HG03025 (cell line): Measurements from ENCODE around the gene RDH14.

Experiments used
- ATAC-seq: cut with Tn5 transposase; IDR thresholded peaks from one replicate; pipeline ENCODE4 v1.9.1; 2021; ENCODE audit warnings: mild to moderate bottlenecking, moderate library complexity; ENCODE audit not compliant: unreplicated experiment, low FRiP score

RDH14 gene, protein sequence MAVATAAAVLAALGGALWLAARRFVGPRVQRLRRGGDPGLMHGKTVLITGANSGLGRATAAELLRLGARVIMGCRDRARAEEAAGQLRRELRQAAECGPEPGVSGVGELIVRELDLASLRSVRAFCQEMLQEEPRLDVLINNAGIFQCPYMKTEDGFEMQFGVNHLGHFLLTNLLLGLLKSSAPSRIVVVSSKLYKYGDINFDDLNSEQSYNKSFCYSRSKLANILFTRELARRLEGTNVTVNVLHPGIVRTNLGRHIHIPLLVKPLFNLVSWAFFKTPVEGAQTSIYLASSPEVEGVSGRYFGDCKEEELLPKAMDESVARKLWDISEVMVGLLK

DNA sequence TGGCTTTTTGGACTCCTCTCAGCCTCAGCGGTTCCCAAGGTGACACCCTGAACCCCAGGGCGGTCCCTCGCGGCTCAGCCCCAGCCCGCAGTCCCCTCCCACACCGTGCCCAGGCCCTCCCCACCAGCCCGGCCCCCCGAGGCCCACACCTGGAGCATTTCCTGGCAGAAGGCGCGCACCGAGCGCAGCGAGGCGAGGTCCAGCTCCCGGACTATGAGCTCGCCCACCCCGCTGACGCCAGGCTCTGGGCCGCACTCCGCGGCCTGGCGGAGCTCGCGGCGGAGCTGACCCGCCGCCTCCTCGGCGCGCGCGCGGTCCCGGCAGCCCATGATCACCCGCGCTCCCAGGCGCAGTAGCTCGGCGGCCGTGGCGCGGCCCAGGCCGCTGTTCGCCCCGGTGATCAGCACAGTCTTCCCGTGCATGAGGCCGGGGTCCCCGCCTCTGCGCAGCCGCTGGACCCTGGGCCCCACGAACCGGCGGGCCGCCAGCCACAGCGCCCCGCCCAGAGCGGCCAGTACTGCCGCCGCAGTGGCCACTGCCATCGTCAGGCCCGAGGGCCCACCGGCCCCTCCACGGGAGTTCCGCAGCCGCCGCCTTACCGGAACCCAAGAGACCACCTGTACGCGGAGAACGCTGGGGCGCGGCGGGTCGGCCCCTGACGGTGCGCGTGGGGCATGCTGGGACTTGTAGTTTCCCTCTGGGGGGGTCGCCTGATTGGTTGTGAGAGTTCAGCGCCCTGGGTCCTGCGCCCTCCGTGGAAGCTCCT lies at the start of gene RDH14:
RDH14 (minus strand) TSS at position 623 of the 766 bp plus-strand sequence; CDS start at position 542, 81 bp downstream.
- ATAC-seq = peak; percentile 97

GRCh38 chr2:18610090-18610489 lies 49.6 kb upstream of the RDH14 start:
- no peak for ATAC-seq

DNA sequence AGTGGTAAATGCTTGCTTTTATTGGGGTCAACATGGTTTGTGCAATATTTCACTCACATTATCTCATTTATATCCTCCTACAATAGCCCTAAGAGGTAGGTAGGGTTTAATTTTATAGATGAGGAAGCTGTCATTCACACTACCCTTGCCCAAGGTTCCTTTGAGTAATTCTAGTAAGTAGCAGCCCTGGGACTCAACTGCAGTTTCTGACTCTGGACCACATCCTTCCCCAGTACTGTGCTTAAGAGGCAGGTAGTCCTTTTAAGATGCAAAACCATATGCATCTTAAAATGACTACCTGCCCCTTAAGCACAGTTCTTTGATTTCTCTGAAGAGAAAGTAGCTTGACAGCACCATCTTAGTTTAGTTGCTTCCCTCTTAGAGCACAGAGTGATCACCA lies 44.7 kb upstream of the RDH14 start:
- ATAC-seq = no peak

DNA sequence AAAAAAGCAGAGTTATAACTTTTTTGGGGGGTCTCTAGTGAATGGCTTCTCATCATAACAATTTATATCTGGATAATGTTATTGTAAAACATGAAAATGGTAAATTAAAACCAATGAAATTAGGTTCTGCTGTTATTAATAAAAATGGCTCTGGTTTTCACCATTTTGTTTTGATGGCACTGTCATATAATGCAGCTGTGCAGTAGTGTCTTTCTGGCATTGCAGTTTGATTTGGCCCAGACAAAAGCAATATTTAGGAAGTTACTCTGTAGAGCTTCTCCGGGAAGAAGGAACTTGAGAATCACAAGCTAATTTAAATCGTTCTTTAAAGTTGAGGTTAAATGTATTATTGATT lies 44.1 kb upstream of the RDH14 start:
- no peak for ATAC-seq

- ATAC-seq = no peak
These were observed 43.5 kb upstream of the RDH14 start for GRCh38 chr2:18603854-18604530.

DNA sequence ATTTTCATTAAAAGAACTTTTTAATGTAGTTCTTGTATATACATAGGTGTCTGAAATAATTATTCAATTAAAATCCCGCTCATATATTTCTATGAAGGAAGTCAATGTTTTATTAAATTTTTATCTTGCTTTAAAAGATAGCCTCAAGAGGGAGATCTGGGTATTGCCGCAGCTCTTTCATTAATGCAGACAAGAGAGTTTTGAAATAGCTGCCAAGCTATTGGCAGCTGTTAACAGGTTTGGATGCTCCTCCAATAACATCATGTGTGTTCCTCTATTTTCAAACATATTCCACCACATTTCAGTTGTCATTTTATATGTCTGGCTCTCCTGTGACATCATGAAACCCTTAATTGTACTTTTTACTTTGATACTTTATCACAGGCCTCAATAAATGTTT lies 41.8 kb upstream of the RDH14 start:
- ATAC-seq = no peak

GRCh38 chr2:18600255-18600613 lies 39.8 kb upstream of the RDH14 start:
- peak; percentile 81 for ATAC-seq

DNA sequence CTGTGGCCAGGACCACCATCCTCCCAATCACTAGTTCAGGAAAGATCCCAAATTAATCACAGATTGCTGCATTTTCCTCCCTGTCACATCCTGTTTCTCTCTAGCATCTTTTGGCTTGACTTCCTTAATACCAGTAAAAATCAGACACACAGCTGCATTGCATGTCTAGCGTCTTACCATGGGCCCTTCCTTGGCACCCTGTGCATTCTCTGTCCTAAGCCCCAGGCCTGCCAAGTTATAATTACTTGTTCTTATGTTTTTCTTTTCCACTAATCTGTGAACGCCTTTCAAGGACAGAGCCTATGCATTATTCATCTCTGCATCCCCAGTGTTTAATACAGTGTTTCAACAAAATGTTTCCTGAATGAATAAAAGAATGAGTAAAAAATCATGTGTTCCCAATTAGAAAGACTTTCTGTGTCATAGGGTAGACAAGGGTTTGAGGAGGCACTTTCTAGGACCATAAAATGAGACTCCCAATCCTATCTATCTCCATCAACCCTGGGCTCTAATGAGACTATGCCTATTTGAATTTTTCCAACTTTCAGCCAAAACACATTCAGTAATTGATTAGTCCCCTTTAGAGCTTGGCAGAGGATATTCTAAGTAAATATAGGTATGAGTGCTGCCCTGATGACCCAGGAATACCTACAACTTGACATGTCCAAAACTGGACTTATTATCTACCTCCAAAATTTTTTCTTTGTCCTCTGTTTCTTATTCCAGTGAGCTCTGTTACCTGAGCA lies 39.2 kb upstream of the RDH14 start:
- no peak for ATAC-seq

GRCh38 chr2:18598848-18599484 lies 38.5 kb upstream of the RDH14 start:
- ATAC-seq = no peak

DNA sequence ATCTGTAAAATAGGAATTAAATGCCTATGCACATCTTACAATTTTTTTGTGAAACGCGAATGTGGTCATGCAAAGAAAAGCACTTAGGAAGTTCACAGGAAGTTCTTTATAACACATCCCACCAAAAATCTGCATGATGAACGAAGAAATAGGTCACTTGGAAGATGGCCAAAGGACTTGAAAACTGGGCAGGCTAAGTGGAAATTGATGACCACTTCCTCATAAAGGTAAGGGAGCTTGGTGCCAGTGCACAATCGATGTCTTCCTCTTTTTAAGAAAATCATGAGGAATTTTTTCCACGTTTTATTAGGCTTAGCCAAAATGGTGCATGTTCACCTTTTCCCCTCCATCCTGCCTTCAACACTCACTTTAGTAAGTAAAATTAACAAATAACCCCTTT lies 37.2 kb upstream of the RDH14 start:
- ATAC-seq = no peak

- ATAC-seq = no peak
These were observed 36.5 kb upstream of the RDH14 start for GRCh38 chr2:18596993-18597392.

- no peak for ATAC-seq
These were observed 33.0 kb upstream of the RDH14 start for GRCh38 chr2:18593496-18593895.

GRCh38 chr2:18592372-18592771 lies 31.9 kb upstream of the RDH14 start:
- ATAC-seq = no peak

- ATAC-seq = no peak
These were observed 28.9 kb upstream of the RDH14 start, which contains the start of gene NT5C1B for GRCh38 chr2:18589354-18589753. NT5C1B (minus strand) TSS chr2:18589569; CDS start chr2:18589468, 101 bp downstream.

GRCh38 chr2:18588802-18589201 lies 28.3 kb upstream of the RDH14 start:
- no peak for ATAC-seq

GRCh38 chr2:18588049-18588448 lies 27.6 kb upstream of the RDH14 start:
- no peak for ATAC-seq

DNA sequence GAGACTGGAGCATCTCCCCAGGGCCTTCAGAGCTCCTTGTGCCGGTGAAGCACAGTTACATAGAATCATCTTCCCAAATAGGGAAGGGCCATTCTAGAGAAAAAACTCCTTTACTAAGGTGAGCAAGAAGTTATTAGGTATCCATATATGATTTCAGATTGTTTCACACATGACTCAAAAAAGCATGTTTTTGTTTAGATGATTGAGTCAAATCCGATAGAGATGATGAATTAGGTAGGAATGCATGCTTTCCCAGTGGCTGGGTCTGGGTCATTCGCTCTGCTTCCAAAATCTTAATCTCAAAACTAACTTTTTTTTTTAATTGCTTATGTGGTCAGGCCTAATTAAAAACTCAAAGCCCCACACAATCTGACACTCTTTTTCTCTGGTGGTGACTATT lies 25.1 kb upstream of the RDH14 start:
- no peak for ATAC-seq

- no peak for ATAC-seq
These were observed 24.1 kb upstream of the RDH14 start for GRCh38 chr2:18584608-18584954.

DNA sequence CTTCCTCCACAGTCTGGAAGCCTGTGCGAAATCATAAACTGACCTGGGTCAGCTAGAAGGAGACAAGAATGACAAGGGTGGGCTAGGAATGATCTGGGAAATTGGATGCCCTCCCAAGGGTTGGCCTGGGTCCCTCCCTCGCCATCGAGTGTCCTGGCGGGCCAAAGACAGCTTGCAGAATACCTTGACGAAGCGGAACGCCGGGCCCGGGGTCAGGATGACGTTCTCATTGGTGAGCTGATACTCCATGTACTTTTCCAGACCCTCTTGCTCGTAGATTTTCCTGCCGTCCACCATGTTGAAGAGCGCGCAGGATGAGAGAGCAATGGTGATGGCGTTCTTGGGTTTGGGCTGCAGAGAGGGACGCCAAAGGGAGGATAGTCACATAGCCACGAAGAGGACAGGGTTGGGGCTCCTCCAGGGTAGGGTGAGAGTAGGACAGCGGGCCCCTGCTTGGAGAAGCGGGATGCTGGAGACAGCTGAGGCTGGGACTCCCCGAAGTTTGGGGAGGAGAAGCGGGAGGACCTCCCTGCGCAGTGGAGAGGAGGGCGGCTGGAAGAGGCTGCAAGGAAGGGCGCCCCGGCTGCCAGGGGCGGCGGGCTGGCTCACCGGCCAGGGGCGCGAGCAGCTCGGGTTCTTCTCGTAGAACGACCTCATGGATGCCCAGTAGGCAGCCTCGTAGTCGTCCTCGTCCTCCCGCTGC lies 23.6 kb upstream of the RDH14 start:
- no peak for ATAC-seq

DNA sequence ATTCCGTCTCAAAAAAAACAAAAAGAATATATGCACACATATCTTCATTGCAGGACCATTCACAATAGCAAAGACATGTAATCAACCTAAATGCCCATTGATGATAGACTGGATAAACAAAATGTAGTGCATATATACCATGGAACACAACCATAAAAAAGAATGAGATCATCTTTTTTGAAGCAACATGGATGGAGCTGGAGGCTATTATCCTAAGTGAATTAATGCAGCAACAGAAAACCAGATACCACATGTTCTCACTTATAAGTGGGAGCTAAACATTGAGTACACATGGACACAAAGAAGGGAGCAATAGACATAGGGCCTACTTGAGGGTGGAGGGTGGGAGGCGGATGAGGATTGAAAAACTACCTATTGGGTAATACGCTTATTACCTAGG lies 20.2 kb upstream of the RDH14 start:
- ATAC-seq = no peak
